ENCODE results near the gene TBCK.

TBCK gene

DNA sequence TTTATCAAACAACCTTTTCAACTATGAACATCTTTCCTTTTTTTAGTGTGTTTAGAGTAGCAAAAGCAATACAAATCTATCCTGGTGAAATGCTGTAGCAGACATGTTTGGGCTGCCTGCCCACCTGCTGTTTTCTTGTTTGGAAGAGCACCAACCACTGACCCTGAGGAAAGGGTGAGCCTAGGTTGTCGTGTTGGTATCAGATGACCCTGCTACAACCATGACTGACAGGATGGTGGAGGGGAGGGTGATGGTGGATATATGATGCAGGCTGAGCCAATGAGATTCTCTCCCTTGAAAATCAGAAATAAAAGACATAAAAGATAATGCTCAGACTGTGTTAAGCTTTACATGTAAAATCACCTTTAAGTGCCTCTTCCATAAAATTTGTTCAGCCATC lies 219.6 kb downstream of the TBCK start:
- H2BK120ac ChIP-seq (ENCODE audit: low read depth, low read length) = no peak overlapping the region
- no peak overlapping the region for H3K4me2 ChIP-seq (ENCODE audit: low read length)
- H2BK5ac ChIP-seq (ENCODE audit: low read length) = no peak overlapping the region
- H3K9ac ChIP-seq (ENCODE audit: low read length) = no peak overlapping the region
- H4K8ac ChIP-seq (ENCODE audit: low read depth, low read length) = no peak overlapping the region
- no peak overlapping the region for H3K18ac ChIP-seq (ENCODE audit: low read length)
- no peak overlapping the region for H3K56ac ChIP-seq (ENCODE audit: low read length)
- no peaks in the 10 kb centered on the region for H3K36me3 ChIP-seq (ENCODE audit: control insufficient read depth, insufficient read depth, low read length)
- no peaks in the 10 kb centered on the region for H3K27me3 ChIP-seq (ENCODE audit: insufficient read depth, low read length, poor library complexity)
- no peak overlapping the region for H3K4ac ChIP-seq (ENCODE audit: low read depth, low read length)
- no peak overlapping the region for H3K23ac ChIP-seq (ENCODE audit: low read length)
- no peaks in the 10 kb centered on the region for H3K79me1 ChIP-seq (ENCODE audit: low read length)
- H2BK15ac ChIP-seq (replicated peaks; ENCODE audit: low read depth) = no peak overlapping the region
- H3K27ac ChIP-seq (ENCODE audit: low read depth, low read length) = no peak overlapping the region
- no peaks in the 10 kb centered on the region for H3K4me1 ChIP-seq (ENCODE audit: control insufficient read depth, low read depth, low read length)
- WGBS (ENCODE audit: extremely low coverage, insufficient coverage, low lambda C conversion rate) = no CpG with 5 or more reads among the region's 1 CpG
- H3K4me3 ChIP-seq (ENCODE audit: low read length) = no peak overlapping the region
- no peak overlapping the region for H2AK5ac ChIP-seq (ENCODE audit: low read length)
- peak; percentile 11 for DNase-seq
- H3K79me2 ChIP-seq (ENCODE audit: control insufficient read depth, insufficient read depth, low read length) = no peaks in the 10 kb centered on the region
- no peak overlapping the region for H4K5ac ChIP-seq (ENCODE audit: low read length)

DNA sequence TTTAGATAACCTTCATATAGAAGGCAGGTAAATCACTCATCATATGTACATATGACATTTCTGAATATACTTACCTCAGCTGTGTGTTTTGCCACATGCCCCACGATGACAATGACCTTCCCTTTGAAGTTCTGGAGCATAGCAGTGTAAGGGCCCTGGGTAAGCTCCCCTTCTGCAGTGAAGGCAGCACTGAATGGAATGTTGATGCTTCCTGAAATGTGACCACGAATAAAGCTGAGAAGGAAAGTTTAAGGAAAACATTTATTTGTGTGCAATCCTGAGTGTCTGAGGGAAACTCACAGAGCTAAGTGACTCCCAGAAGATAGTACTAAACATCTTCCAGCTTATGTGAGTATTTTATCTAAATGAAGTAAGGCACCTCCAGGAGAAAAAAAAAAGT lies 220.6 kb downstream of the TBCK start:
- no peaks in the 10 kb centered on the region for H3K36me3 ChIP-seq (ENCODE audit: control insufficient read depth, insufficient read depth, low read length)

DNA sequence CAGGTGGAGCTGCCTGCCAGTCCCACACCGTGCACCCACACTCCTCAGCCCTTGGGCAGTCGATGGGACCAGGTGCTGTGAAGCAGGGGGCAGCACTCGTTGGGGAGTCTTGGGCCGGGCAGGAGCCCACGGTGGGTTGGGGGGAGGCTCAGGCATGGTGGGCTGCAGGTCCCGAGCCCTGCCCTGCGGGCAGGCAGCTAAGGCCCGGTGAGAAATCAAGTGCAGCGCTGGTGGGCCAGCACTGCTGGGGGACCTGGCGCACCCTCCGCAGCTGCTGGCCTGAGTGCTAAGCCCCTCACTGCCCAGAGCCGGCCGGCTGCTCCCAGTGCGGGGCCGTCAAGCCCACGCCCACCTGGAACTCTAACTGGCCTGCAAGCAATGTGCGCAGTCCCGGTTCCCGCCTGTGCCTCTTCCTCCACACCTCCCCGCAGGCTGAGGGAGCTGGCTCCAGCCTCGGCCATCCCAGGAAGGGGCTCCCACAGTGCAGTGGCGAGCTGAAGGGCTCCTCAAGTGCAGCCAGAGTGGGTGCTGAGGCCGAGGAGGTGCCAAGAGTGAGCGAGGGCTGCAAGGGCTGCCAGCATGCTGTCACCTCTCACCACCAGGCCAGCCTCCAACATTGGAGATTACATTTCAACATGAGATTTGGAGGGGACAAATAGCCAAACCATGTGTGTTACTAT lies 223.5 kb downstream of the TBCK start:
- no peaks in the 10 kb centered on the region for H3K79me1 ChIP-seq (ENCODE audit: low read length)
- no peak overlapping the region for H4K8ac ChIP-seq (ENCODE audit: low read depth, low read length)
- no peak overlapping the region for H3K18ac ChIP-seq (ENCODE audit: low read length)
- H3K36me3 ChIP-seq (ENCODE audit: control insufficient read depth, insufficient read depth, low read length) = no peaks in the 10 kb centered on the region
- H3K23ac ChIP-seq (ENCODE audit: low read length) = no peak overlapping the region
- no peak overlapping the region for H3K4me2 ChIP-seq (ENCODE audit: low read length)
- no peak overlapping the region for H3K9ac ChIP-seq (ENCODE audit: low read length)
- no peaks in the 10 kb centered on the region for H3K4me1 ChIP-seq (ENCODE audit: control insufficient read depth, low read depth, low read length)
- no peak overlapping the region for H4K5ac ChIP-seq (ENCODE audit: low read length)
- no peaks in the 10 kb centered on the region for H3K79me2 ChIP-seq (ENCODE audit: control insufficient read depth, insufficient read depth, low read length)
- no peak overlapping the region for H2BK15ac ChIP-seq (replicated peaks; ENCODE audit: low read depth)
- no peak overlapping the region for H3K27ac ChIP-seq (ENCODE audit: low read depth, low read length)
- H2AK5ac ChIP-seq (ENCODE audit: low read length) = no peak overlapping the region
- no peak overlapping the region for H2BK5ac ChIP-seq (ENCODE audit: low read length)
- H3K27me3 ChIP-seq (ENCODE audit: insufficient read depth, low read length, poor library complexity) = no peaks in the 10 kb centered on the region
- WGBS (ENCODE audit: extremely low coverage, insufficient coverage, low lambda C conversion rate) = no CpG with 5 or more reads among the region's 24 CpGs
- no peak overlapping the region for H3K4ac ChIP-seq (ENCODE audit: low read depth, low read length)
- no peak for DNase-seq
- no peak overlapping the region for H3K56ac ChIP-seq (ENCODE audit: low read length)
- no peak overlapping the region for H2BK120ac ChIP-seq (ENCODE audit: low read depth, low read length)
- no peak overlapping the region for H3K4me3 ChIP-seq (ENCODE audit: low read length)

More for the DNA sequence above, 220.6 kb downstream of the TBCK start:
- Histone ChIP-seq H4K5ac (ENCODE audit: low read length) (no peak overlapping the region), H3K79me2 (ENCODE audit: control insufficient read depth, insufficient read depth, low read length) (no peaks in the 10 kb centered on the region), H3K4me3 (ENCODE audit: low read length) (no peak overlapping the region), H3K23ac (ENCODE audit: low read length) (no peak overlapping the region), H2AK5ac (ENCODE audit: low read length) (no peak overlapping the region), H3K27me3 (ENCODE audit: insufficient read depth, low read length, poor library complexity) (no peaks in the 10 kb centered on the region), H4K8ac (ENCODE audit: low read depth, low read length) (no peak overlapping the region), H3K4me2 (ENCODE audit: low read length) (no peak overlapping the region), H3K56ac (ENCODE audit: low read length) (no peak overlapping the region), H2BK15ac (replicated peaks; ENCODE audit: low read depth) (no peak overlapping the region), H3K79me1 (ENCODE audit: low read length) (no peaks in the 10 kb centered on the region), H3K4ac (ENCODE audit: low read depth, low read length) (no peak overlapping the region), H3K4me1 (ENCODE audit: control insufficient read depth, low read depth, low read length) (no peaks in the 10 kb centered on the region), H3K9ac (ENCODE audit: low read length) (no peak overlapping the region), H3K27ac (ENCODE audit: low read depth, low read length) (no peak overlapping the region), H3K18ac (ENCODE audit: low read length) (no peak overlapping the region), H2BK120ac (ENCODE audit: low read depth, low read length) (no peak overlapping the region), H2BK5ac (ENCODE audit: low read length) (no peak overlapping the region)
- DNase-seq = peak; percentile 34
- WGBS (ENCODE audit: extremely low coverage, insufficient coverage, low lambda C conversion rate) = no CpG with 5 or more reads among the region's 2 CpGs

DNA sequence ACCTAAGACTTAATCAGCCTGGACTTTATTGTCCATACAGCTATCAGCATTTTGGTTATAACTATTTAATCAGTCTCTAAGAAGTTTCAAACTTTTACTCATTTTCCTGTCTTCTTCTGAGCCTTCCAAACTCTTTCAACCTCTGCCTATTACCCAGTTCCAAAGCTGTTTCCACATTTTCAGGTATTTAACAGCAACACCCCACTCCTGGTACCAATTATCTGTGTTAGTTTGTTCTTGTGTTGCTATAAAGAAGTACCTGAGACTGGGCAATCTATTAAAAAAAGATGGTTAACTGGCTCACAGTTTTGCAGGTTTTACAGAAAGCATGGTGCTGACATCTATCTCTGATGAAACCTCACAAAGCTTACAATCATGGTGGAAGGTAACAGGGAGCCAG lies 225.2 kb downstream of the TBCK start:
- Histone ChIP-seq H3K79me2 (ENCODE audit: control insufficient read depth, insufficient read depth, low read length) (no peaks in the 10 kb centered on the region), H2BK120ac (ENCODE audit: low read depth, low read length) (no peak overlapping the region), H2BK15ac (replicated peaks; ENCODE audit: low read depth) (no peak overlapping the region), H3K4me1 (ENCODE audit: control insufficient read depth, low read depth, low read length) (no peaks in the 10 kb centered on the region), H2BK5ac (ENCODE audit: low read length) (no peak overlapping the region), H3K27ac (ENCODE audit: low read depth, low read length) (no peak overlapping the region), H3K23ac (ENCODE audit: low read length) (no peak overlapping the region), H3K4me2 (ENCODE audit: low read length) (no peak overlapping the region), H3K56ac (ENCODE audit: low read length) (no peak overlapping the region), H3K4me3 (ENCODE audit: low read length) (no peak overlapping the region), H3K79me1 (ENCODE audit: low read length) (no peaks in the 10 kb centered on the region), H3K4ac (ENCODE audit: low read depth, low read length) (no peak overlapping the region), H4K5ac (ENCODE audit: low read length) (no peak overlapping the region), H2AK5ac (ENCODE audit: low read length) (no peak overlapping the region), H3K9ac (ENCODE audit: low read length) (no peak overlapping the region), H3K27me3 (ENCODE audit: insufficient read depth, low read length, poor library complexity) (no peaks in the 10 kb centered on the region), H3K36me3 (ENCODE audit: control insufficient read depth, insufficient read depth, low read length) (no peaks in the 10 kb centered on the region), H4K8ac (ENCODE audit: low read depth, low read length) (no peak overlapping the region), H3K18ac (ENCODE audit: low read length) (no peak overlapping the region)
- no peak for DNase-seq

DNA sequence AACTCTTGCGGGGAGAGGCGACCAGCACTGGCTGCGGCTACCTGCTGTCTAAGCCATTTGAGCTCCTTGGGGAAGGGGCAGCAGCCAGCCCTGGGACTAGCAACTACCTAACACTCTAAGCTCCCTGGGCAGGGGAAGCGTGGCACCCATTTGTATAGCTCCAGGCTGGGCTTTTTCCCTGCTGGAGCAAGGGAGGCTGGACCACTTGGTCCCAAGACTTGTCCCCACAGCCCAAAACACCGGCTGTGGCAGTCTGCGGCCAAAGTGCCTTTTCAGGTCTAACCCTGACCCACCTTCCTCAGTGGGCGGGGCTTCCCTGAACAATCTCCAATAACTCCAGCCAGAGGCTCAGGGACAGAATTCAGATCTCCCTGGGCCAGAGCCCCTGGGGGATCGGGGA lies 232.9 kb downstream of the TBCK start:
- DNase-seq = no peak
- no peak overlapping the region for H3K4ac ChIP-seq (ENCODE audit: low read depth, low read length)
- no peak overlapping the region for H2AK5ac ChIP-seq (ENCODE audit: low read length)
- no peak overlapping the region for H3K9ac ChIP-seq (ENCODE audit: low read length)
- H3K18ac ChIP-seq (ENCODE audit: low read length) = no peak overlapping the region
- WGBS (ENCODE audit: extremely low coverage, insufficient coverage, low lambda C conversion rate) = no CpG with 5 or more reads among the region's 8 CpGs
- H3K4me3 ChIP-seq (ENCODE audit: low read length) = no peak overlapping the region
- H3K4me1 ChIP-seq (ENCODE audit: control insufficient read depth, low read depth, low read length) = no peaks in the 10 kb centered on the region
- no peak overlapping the region for H3K56ac ChIP-seq (ENCODE audit: low read length)
- H4K5ac ChIP-seq (ENCODE audit: low read length) = no peak overlapping the region
- H2BK15ac ChIP-seq (replicated peaks; ENCODE audit: low read depth) = no peak overlapping the region
- no peaks in the 10 kb centered on the region for H3K36me3 ChIP-seq (ENCODE audit: control insufficient read depth, insufficient read depth, low read length)
- no peaks in the 10 kb centered on the region for H3K79me2 ChIP-seq (ENCODE audit: control insufficient read depth, insufficient read depth, low read length)
- H3K79me1 ChIP-seq (ENCODE audit: low read length) = no peaks in the 10 kb centered on the region
- no peaks in the 10 kb centered on the region for H3K27me3 ChIP-seq (ENCODE audit: insufficient read depth, low read length, poor library complexity)
- H2BK5ac ChIP-seq (ENCODE audit: low read length) = no peak overlapping the region
- no peak overlapping the region for H3K4me2 ChIP-seq (ENCODE audit: low read length)
- no peak overlapping the region for H4K8ac ChIP-seq (ENCODE audit: low read depth, low read length)
- H3K23ac ChIP-seq (ENCODE audit: low read length) = no peak overlapping the region
- no peak overlapping the region for H2BK120ac ChIP-seq (ENCODE audit: low read depth, low read length)
- no peak overlapping the region for H3K27ac ChIP-seq (ENCODE audit: low read depth, low read length)

DNA sequence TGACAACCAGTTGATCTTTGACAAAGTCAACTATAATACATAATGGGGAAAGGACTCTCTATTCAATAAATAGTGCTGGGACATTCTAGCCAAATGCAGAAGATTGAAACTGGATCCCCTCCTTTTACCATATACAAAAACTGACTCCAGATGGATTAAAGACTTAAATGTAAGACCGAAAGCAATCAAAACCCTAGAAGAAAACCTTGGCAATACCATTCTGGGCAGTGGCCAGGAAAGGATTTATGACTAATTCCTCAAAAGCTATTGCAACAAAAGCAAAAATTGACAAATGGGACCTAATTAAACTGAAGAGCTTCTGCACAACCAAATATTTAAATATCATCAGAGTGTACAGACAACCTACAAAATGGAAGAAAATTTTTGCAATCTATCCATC lies 235.6 kb downstream of the TBCK start:
- Histone ChIP-seq H4K8ac (ENCODE audit: low read depth, low read length) (no peak overlapping the region), H3K9ac (ENCODE audit: low read length) (no peak overlapping the region), H3K27ac (ENCODE audit: low read depth, low read length) (no peak overlapping the region), H3K18ac (ENCODE audit: low read length) (no peak overlapping the region), H3K4me1 (ENCODE audit: control insufficient read depth, low read depth, low read length) (no peaks in the 10 kb centered on the region), H2BK15ac (replicated peaks; ENCODE audit: low read depth) (no peak overlapping the region), H4K5ac (ENCODE audit: low read length) (no peak overlapping the region), H2AK5ac (ENCODE audit: low read length) (no peak overlapping the region), H3K27me3 (ENCODE audit: insufficient read depth, low read length, poor library complexity) (no peaks in the 10 kb centered on the region), H2BK120ac (ENCODE audit: low read depth, low read length) (no peak overlapping the region), H3K79me1 (ENCODE audit: low read length) (no peaks in the 10 kb centered on the region), H3K4me3 (ENCODE audit: low read length) (no peak overlapping the region), H3K4ac (ENCODE audit: low read depth, low read length) (no peak overlapping the region), H3K79me2 (ENCODE audit: control insufficient read depth, insufficient read depth, low read length) (no peaks in the 10 kb centered on the region), H3K56ac (ENCODE audit: low read length) (no peak overlapping the region), H3K4me2 (ENCODE audit: low read length) (no peak overlapping the region), H3K36me3 (ENCODE audit: control insufficient read depth, insufficient read depth, low read length) (no peaks in the 10 kb centered on the region), H2BK5ac (ENCODE audit: low read length) (no peak overlapping the region), H3K23ac (ENCODE audit: low read length) (no peak overlapping the region)
- no CpG with 5 or more reads among the region's 1 CpG for WGBS (ENCODE audit: extremely low coverage, insufficient coverage, low lambda C conversion rate)
- DNase-seq = no peak

Data from mesendoderm (in vitro differentiated cells).